Spleen (tissue), 7 donors: ENCODE results near the gene VGLL4.

ENCODE experiments used
- CTCF ChIP-seq, 11 experiments: fragments of 200-600 bp in 7 of 11; fragments of 450-650 bp in 4 of 11; sonication (generic) in 4 of 11; IDR thresholded peaks in 8 of 11; conservative IDR thresholded peaks in 3 of 11; 1 replicate in 7 of 11; 2 replicates in 4 of 11; pipeline versions ENCODE4 v1.4.0 to v1.8.0; 2016 to 2021; ENCODE audit warnings: antibody characterized with exemption in 11 of 11, inconsistent platforms in 4 of 11, mild to moderate bottlenecking in 1 of 11
- POLR2A ChIP-seq, 3 donors: fragments of 450-650 bp; IDR thresholded peaks; one replicate each; pipeline ENCODE4 v1.5.1; 2017; ENCODE audit warnings: antibody characterized with exemption in 3 of 3, mild to moderate bottlenecking in 1 of 3
- POLR2AphosphoS5 ChIP-seq, 3 donors: sonication (generic); formaldehyde crosslinking; IDR thresholded peaks; one replicate each; pipeline ENCODE4 v1.5.1; 2017; ENCODE audit warnings: antibody characterized with exemption in 3 of 3
- donor health status: DM: no; HTN: no; CAD: no; lungs with moderate emphysema.
- donor health status: DM: no; HTN: no; CAD: no.
- donor health status: DM: no; HTN: no; CAD: no.

GRCh38 chr3:11532931-11533391 is 110.8 kb downstream of the VGLL4 start:
- no peak for TF ChIP-seq POLR2A (IDR thresholded peaks at IDR 0.05)
- no peak for TF ChIP-seq CTCF (IDR thresholded peaks at IDR 0.05 in 8 of 11, conservative IDR thresholded peaks at IDR 0.05 in 3 of 11)
- no peak for TF ChIP-seq POLR2AphosphoS5 (IDR thresholded peaks at IDR 0.05)
